HepG2 (cell line): Measurements from ENCODE around the gene RAB32. TPM values are rescaled to one million over a fixed set of nuclear protein-coding genes. Genes with fewer than 3 reads are reported as not detected.

Experiments
- ARHGAP35 ChIP-seq: sonication (generic); formaldehyde crosslinking; IDR thresholded peaks from 2 replicates; pipeline ENCODE4 v1.9.0; 2022; ENCODE audit warnings: mild to moderate bottlenecking, inconsistent platforms, moderate library complexity, missing genetic modification reagents, borderline replicate concordance
- HOXA5 ChIP-seq: sonication (generic); formaldehyde crosslinking; IDR thresholded peaks from 2 replicates; pipeline ENCODE4 v1.4.0; 2020; ENCODE audit warnings: missing genetic modification reagents
- IRF9 ChIP-seq: sonication (generic); formaldehyde crosslinking; IDR thresholded peaks from 2 replicates; pipeline ENCODE4 v1.8.0; 2022; ENCODE audit warnings: missing genetic modification reagents, mild to moderate bottlenecking, borderline replicate concordance
- NAIF1 ChIP-seq: sonication (generic); formaldehyde crosslinking; IDR thresholded peaks from 2 replicates; pipeline ENCODE4 v1.5.0; 2020; ENCODE audit warnings: mild to moderate bottlenecking, missing genetic modification reagents, borderline replicate concordance
- NCOA5 ChIP-seq: sonication (generic); formaldehyde crosslinking; IDR thresholded peaks from 2 replicates; pipeline ENCODE4 v1.4.0; 2020; ENCODE audit warnings: missing genetic modification reagents
- NFYB ChIP-seq: sonication (generic); formaldehyde crosslinking; IDR thresholded peaks from 2 replicates; pipeline ENCODE4 v1.4.0; 2020; ENCODE audit warnings: missing genetic modification reagents
- NR2C2 ChIP-seq: sonication (generic); formaldehyde crosslinking; IDR thresholded peaks from 2 replicates; pipeline ENCODE4 v1.4.0; 2020; ENCODE audit warnings: missing genetic modification reagents, mild to moderate bottlenecking, moderate library complexity, borderline replicate concordance
- RORA ChIP-seq: sonication (generic); formaldehyde crosslinking; IDR thresholded peaks from 2 replicates; pipeline ENCODE4 v1.5.0; 2020; ENCODE audit warnings: mild to moderate bottlenecking, missing genetic modification reagents, moderate library complexity
- RXRA ChIP-seq: sonication (generic); formaldehyde crosslinking; IDR thresholded peaks from 2 replicates; pipeline ENCODE4 v1.5.1; 2020; ENCODE audit warnings: missing genetic modification reagents
- TGIF2 ChIP-seq: IDR thresholded peaks from 2 replicates; pipeline ENCODE4 v1.6.1; 2016; ENCODE audit warnings: control low read depth, missing compliant biosample characterization
- THYN1 ChIP-seq: sonication (generic); formaldehyde crosslinking; IDR thresholded peaks from 2 replicates; pipeline ENCODE4 v1.8.1; 2023; ENCODE audit warnings: low read depth, mild to moderate bottlenecking, moderate library complexity, missing genetic modification reagents, borderline replicate concordance
- TSC22D2 ChIP-seq: sonication (generic); formaldehyde crosslinking; IDR thresholded peaks from 2 replicates; pipeline ENCODE4 v1.5.1; 2020; ENCODE audit warnings: missing genetic modification reagents, mild to moderate bottlenecking, borderline replicate concordance
- ZIK1 ChIP-seq: sonication (generic); formaldehyde crosslinking; IDR thresholded peaks from 2 replicates; pipeline ENCODE4 v1.5.0; 2020; ENCODE audit warnings: mild to moderate bottlenecking, low read depth, missing genetic modification reagents, borderline replicate concordance
- ZNF317 ChIP-seq: sonication (generic); formaldehyde crosslinking; IDR thresholded peaks from 2 replicates; pipeline ENCODE4 v1.5.0; 2020; ENCODE audit warnings: mild to moderate bottlenecking, missing genetic modification reagents
- ZNF337 ChIP-seq: sonication (generic); formaldehyde crosslinking; IDR thresholded peaks from 2 replicates; pipeline ENCODE4 v1.5.1; 2020; ENCODE audit warnings: missing genetic modification reagents, low read depth, mild to moderate bottlenecking, borderline replicate concordance
- ZNF414 ChIP-seq: sonication (generic); formaldehyde crosslinking; IDR thresholded peaks from 2 replicates; pipeline ENCODE4 v1.5.0; 2020; ENCODE audit warnings: missing genetic modification reagents
- ZNF501 ChIP-seq: sonication (generic); formaldehyde crosslinking; IDR thresholded peaks from 2 replicates; pipeline ENCODE4 v1.5.1; 2020; ENCODE audit warnings: mild to moderate bottlenecking, moderate library complexity, missing genetic modification reagents
- ZNF710 ChIP-seq: sonication (generic); formaldehyde crosslinking; IDR thresholded peaks from 2 replicates; pipeline ENCODE4 v1.5.0; 2020; ENCODE audit warnings: mild to moderate bottlenecking, missing genetic modification reagents, borderline replicate concordance
- ZNF737 ChIP-seq: sonication (generic); formaldehyde crosslinking; IDR thresholded peaks from 2 replicates; pipeline ENCODE4 v1.5.0; 2020; ENCODE audit warnings: missing genetic modification reagents, mild to moderate bottlenecking, borderline replicate concordance
- ZNF746 ChIP-seq: sonication (generic); formaldehyde crosslinking; IDR thresholded peaks from 2 replicates; pipeline ENCODE4 v1.8.0; 2022; ENCODE audit warnings: mild to moderate bottlenecking, missing genetic modification reagents
- ZNF766 ChIP-seq: sonication (generic); formaldehyde crosslinking; IDR thresholded peaks from 2 replicates; pipeline ENCODE4 v1.5.0; 2020; ENCODE audit warnings: missing genetic modification reagents, borderline replicate concordance
- polyA plus RNA-seq, 8 experiments: library from polyadenylated mRNA; depleted of rRNA in 3 of 8; stranded (reverse) in 7 of 8; unstranded in 1 of 8; fragments of >200 nt; fragmentation: Illumina TruSeq in 4 of 8; extraction: Trizol in 4 of 8; gene quantifications; 2 replicates each; pipeline versions ENCODE4 v1.2.1 to v1.2.3, GENCODE V29; 2011 to 2016; ENCODE audit warnings: low read depth in 4 of 8, missing spikeins in 1 of 8, mixed read lengths in 1 of 8; ENCODE audit not compliant: insufficient read depth in 1 of 8
- total RNA-seq, 5 experiments: library from RNA; depleted of rRNA; stranded (reverse); fragments of >200 nt; fragmentation: Illumina TruSeq; extraction: Trizol; gene quantifications; 2 replicates each; pipeline ENCODE4 v1.2.3, GENCODE V29; 2016; ENCODE audit warnings: low read depth in 1 of 5
- TF ChIP-seq, protein P1 (sequence below): sonication (generic); formaldehyde crosslinking; IDR thresholded peaks from 2 replicates; pipeline ENCODE4 v1.4.0; 2020; ENCODE audit warnings: low read depth, mild to moderate bottlenecking, missing genetic modification reagents

RAB32 gene
- total and polyA plus RNA-seq, 2 of the 13 experiments (the other 11 are each of a cell fraction or from before 2014, with no cell fraction given): 43.7 to 93.9 TPM

GRCh38 chr6:146543940-146544615 is 445 bp downstream of the RAB32 start (continued):
- TF ChIP-seq ZNF746 (CRISPR knock-in tag): no peak
- peak; percentile 80; the same call in 1 of the 2 replicates for TF ChIP-seq ZNF337
- 0 out of 2 replicates have a peak, but pooled peaks have one; percentile 57 for TF ChIP-seq ZNF414
- no peak for TF ChIP-seq ZIK1 (CRISPR knock-in tag)
- peak; percentile 32; the same call in 1 of the 2 replicates for TF ChIP-seq IRF9 (CRISPR knock-in tag)
- TF ChIP-seq ZNF737 (CRISPR knock-in tag): 0 out of 2 replicates have a peak, but pooled peaks have one; percentile 13
- TF ChIP-seq TGIF2 (CRISPR knock-in tag): 0 out of 2 replicates have a peak, but pooled peaks have one; percentile 14
- no peak for TF ChIP-seq NCOA5 (CRISPR knock-in tag)
- no peak for TF ChIP-seq RORA (CRISPR knock-in tag)
- TF ChIP-seq ZNF766: peak; percentile 57; the same call in 1 of the 2 replicates
- TF ChIP-seq RXRA (CRISPR knock-in tag): peak; percentile 44
- TF ChIP-seq ZNF501 (CRISPR knock-in tag): no peak
- TF ChIP-seq ARHGAP35 (CRISPR knock-in tag): peak; percentile 67; the same call in 1 of the 2 replicates
- TF ChIP-seq ZNF317 (CRISPR knock-in tag): 0 out of 2 replicates have a peak, but pooled peaks have one; percentile 31
- 0 out of 2 replicates have a peak, but pooled peaks have one; percentile 30 for TF ChIP-seq ZNF710 (CRISPR knock-in tag)
- TF ChIP-seq NFYB (CRISPR knock-in tag): 0 out of 2 replicates have a peak, but pooled peaks have one; percentile 24
- no peak for TF ChIP-seq TSC22D2 (CRISPR knock-in tag)
- peak; percentile 70; the same call in 1 of the 2 replicates for TF ChIP-seq NAIF1 (CRISPR knock-in tag)
- TF ChIP-seq HOXA5 (CRISPR knock-in tag): no peak
- TF ChIP-seq, protein P1, sequence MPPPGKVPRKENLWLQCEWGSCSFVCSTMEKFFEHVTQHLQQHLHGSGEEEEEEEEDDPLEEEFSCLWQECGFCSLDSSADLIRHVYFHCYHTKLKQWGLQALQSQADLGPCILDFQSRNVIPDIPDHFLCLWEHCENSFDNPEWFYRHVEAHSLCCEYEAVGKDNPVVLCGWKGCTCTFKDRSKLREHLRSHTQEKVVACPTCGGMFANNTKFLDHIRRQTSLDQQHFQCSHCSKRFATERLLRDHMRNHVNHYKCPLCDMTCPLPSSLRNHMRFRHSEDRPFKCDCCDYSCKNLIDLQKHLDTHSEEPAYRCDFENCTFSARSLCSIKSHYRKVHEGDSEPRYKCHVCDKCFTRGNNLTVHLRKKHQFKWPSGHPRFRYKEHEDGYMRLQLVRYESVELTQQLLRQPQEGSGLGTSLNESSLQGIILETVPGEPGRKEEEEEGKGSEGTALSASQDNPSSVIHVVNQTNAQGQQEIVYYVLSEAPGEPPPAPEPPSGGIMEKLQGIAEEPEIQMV (CRISPR knock-in tag): 0 out of 2 replicates have a peak, but pooled peaks have one; percentile 12
- TF ChIP-seq NR2C2 (CRISPR knock-in tag): no peak; the same call in 1 of the 2 replicates
- no peak for TF ChIP-seq THYN1
